Renal cortex interstitium (tissue), 11 donors: ENCODE measurements around the gene A1BG. TPM values are rescaled to one million over a fixed set of nuclear protein-coding genes. Genes with fewer than 3 reads are reported as not detected.

Experiments used
- DNase-seq, 11 donors: peaks; one replicate each; pipeline ENCODE4 v3.0.0-alpha.2; 2013; ENCODE audit warnings: low read depth in 9 of 11, low spot score in 4 of 11; ENCODE audit errors: extremely low read depth in 1 of 11
- polyA plus RNA-seq, 3 donors: library from polyadenylated mRNA; unstranded; fragments of 120-200 nt; gene quantifications; one replicate each; pipeline ENCODE4 v1.2.1, GENCODE V29; 2013; ENCODE audit not compliant: insufficient read length in 3 of 3

Gene A1BG
- polyA plus RNA-seq, 3 donors = 0.45 to 2.0 (median 1.5) TPM

- DNase-seq = no peak
These were observed 13.5 kb upstream of the A1BG start for GRCh38 chr19:58366585-58367430.

DNA sequence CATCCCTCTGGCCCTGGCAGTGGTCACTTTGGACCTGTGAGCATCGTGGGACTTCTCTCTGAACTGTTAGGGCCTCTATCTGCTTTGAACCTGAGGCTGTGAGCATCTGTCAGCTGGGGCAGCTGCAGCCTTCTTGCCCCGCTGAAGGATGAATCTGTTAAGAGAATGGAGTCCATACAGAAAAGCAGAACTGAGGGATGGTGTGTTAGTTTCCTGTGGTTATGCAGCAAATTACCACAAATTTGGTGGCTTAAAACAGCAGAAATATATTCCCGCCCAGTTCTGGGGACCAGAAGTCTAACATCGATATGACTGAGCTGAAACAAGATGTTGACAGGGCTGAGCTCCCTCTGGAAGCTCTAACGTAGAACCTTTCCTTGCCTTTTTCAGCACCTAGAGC, 10.9 kb upstream of the A1BG start:
- no peak for DNase-seq

- DNase-seq = peak; percentile 88 to 95 (median 93)
These were observed 9.1 kb upstream of the A1BG start, which contains the start of gene ZNF497 for GRCh38 chr19:58362272-58362994. TSS of gene ZNF497 (minus strand) at chr19:58362751. CDS start at chr19:58357635, 5,116 bp downstream.

- no peak for DNase-seq
These were observed 8.6 kb upstream of the A1BG start for GRCh38 chr19:58361900-58362271.

- DNase-seq = no peak
These were observed 4.3 kb upstream of the A1BG start for GRCh38 chr19:58357481-58358145.

DNA sequence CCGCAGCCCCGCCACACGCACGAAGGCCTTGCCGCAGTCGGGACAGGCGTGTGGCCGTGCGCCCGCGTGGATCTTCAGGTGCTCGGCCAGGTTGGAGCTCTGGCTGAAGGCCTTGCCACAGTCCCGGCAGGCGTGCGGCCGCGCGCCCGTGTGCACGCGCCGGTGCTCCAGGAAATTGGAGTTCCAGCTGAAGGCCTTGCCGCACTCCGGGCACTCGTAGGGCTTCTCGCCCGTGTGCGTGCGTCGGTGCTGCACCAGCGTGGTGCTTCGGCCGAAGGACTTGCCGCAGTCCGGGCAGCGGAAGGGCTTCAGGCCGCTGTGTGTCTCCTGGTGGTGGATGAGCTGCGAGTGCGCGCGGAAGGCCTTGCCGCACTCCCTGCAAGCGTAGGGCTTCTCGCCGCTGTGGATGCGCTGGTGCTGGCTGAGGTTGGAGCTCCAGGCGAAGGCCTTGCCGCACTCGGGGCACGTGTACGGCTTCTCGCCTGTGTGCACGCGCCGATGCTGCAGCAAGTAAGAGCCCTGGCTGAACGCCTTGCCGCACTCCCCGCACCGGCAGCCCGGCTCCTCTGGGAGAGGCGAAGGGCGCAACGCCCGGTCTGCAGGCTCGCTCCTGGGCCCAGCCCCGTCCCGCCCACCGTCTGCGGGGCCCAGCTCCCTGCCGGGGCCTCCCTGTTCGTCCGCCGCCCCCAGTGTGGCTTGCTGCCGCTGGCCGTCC, 3.6 kb upstream of the A1BG start:
- peak in 2 of 11 donors; percentile 12 to 32 for DNase-seq

DNA sequence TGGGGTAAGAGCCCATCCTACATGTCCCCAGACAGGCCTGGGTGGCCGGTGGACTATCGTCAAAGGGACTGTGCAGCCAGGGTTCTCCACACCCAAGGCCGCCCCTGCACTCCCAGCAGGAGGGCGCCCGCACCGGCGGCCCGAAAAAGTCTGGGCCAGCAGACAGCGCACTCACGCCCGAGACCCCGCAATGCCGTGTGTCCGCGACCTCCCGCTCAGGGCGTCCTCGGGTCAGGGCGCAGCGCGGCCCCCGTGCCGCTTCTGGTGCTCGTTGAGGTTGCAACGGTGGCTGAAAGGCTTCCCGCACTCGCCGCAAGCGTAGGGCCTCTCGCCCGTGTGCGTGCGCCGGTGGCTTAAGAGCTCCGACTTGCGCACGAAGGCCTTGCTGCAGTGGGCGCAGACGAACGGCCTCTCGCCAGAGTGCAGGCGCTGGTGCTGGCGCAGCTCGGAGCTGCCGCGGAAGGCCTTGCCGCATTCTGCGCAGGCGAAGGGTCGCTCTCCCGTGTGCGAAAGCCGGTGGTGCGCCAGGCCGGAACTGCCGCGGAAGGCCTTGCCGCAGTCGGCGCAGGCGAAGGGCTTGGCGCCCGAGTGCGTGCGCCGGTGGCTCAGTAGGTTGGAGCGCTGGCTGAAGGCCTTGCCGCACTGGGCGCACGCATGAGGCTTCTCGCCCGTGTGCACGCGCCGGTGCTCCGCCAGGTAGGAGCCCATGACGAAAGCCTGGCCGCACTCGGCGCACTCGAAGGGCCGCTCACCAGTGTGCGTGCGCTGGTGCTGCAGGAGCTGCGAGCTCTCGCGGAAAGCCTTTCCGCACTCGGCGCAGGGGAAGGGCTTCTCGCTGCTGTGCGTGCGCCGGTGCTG, 2.8 kb upstream of the A1BG start:
- DNase-seq = peak in 5 of 11 donors; percentile 18 to 40 (median 36)

GRCh38 chr19:58355215-58355796, 2.0 kb upstream of the A1BG start:
- DNase-seq = no peak

- no peak for DNase-seq
These were observed 1.3 kb upstream of the A1BG start for GRCh38 chr19:58354478-58355030.

DNA sequence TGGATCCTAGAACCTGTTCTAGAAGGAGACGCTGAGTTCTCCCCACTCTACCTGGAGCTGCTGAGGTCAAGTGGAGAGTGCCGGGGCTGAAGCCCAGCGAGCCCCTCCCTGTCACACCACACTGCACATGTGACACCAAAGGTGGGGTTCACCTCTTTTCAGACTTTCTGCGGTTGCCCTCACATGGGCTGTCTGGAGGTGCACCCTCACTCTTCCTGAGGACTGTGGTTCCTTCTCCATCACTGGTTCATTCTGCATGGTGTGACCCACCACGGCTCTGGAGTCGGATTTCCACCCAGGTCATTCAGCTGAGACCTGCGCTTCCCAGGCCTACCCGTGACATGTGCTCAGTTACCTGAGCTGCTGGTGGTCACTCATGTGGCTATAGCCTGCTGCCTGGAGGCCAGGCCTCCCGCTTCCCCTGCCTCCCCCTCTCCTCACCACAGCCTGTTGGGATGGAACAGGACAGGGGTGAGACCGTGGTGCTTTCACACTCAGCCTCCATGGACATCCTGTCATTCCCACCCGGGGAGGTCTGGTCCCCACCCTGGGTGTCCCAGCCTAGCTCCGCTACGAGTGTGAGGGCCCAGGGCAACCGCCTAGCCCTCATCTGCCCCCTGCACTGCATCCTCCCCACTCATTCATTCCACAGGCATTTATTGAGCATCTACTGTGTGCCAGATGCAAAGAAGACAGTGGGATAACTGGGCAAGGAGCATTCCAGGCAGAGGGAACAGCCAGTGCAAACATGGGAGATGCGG, 605 bp upstream of the A1BG start:
- DNase-seq = no peak

DNA sequence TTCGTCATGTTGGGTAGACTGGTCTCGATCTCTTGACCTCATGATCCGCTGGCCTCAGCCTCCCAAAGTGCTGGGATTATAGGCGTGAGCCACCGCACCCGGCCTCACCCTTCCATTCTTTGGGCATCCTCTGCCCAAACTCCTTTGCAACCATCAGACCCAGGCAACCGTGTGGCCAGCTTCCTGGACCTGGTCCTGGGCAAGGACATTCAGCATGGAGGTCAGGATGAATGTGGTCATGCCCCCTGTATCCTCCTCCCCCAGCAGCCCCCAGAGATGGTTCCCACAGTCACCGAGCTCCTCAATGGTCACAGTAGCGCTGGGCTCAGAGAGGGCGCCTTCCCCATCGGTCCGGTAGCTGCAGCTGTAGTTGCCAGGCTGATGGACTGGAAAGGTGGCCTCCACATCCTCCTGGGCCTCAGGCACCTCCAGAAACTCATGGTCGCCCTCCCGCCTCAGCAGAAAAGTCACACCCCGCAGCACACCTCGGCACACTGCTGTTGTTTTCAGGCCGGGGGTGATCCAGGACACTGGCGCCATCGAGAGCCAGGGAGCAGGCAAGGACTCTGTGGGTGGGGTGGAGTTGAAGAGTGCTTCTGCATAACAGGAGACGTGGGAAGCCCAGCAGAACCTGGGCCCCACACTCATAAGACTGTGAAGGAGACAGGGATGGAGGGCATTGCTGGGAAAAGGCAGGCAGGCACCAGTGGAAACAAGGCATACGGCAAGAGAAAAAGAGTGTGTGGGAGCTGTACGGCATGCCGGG, 1.1 kb downstream of the A1BG start:
- no peak for DNase-seq

DNA sequence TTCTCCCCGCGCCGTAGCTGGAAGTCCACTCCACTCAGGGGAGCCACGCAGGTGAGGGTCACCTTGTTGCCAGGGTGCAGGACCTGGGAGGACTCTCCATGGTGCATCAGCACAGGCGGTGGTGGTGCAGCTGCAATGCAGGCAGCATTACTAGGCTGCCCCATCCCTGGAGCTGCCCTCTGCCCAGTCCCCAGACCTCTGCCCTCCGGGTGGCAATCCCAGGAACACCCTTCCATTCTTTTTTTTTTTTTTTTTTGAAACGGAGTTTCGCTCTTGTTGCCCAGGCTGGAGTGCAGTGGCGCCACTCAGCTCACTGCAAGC, 1.8 kb downstream of the A1BG start:
- no peak for DNase-seq

DNA sequence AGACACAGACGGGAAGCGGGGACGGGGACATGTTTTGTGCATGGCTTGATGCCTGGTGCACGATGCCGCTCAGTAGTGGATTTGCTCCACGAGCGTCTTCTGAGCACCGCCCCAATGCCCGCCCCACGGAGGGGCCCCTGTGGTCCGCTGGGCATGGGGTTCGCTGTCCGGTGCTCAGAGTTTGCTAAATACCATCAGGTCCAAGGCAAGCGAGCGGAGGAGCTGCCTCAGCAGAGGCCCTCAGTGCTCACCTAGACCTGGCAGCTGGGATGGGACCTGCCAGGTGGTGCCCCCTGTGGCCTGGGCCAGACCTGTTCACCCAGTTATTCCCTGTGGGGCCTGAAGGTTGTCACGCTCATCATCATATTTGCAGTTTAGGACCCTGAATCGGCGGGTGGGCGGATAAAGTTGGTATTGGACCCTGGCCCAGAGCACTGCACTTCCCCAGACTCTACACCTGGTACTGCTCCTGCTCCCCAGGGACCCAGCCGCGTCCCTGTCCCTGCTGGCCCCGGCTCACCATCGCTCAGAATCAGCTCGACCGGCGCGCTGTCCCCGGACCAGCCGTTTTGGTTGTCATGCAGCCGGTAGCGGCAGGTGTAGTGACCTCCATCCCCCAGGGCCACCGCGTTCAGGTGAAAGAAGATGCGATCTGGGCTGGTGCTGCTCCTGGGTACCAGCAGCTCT, 2.3 kb downstream of the A1BG start:
- DNase-seq = no peak

- DNase-seq = peak in 1 of 11 donors; percentile 24
These were observed 3.1 kb downstream of the A1BG start for GRCh38 chr19:58350001-58350861.

DNA sequence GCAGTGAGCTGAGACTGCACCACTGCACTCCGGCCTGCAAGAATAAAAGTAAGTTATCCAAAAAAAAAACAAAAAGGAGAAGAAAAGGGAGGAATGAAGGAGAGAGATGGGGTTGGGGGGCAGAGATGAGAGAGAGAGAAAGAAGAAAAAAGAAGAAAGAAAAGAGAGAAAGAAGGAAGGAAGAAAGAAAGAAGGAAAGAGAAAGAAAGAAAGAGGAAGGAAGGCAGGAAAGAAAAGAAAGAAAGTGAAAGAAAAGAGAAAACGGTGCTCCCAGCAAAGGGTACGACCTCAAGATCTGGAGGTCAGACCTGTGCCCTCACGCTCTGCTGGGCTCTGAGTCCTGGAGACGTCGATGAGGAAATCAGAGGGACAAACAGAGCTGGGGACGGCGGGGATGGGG, 3.7 kb downstream of the A1BG start:
- no peak for DNase-seq
